Vagina (tissue), 2 donors: ENCODE results near the gene JAG2.

ENCODE experiments used
- POLR2A ChIP-seq, 2 donors: fragments of 450-650 bp; IDR thresholded peaks; one replicate each; pipeline ENCODE4 v1.6.1; 2017; ENCODE audit warnings: antibody characterized with exemption in 2 of 2, mild to moderate bottlenecking in 2 of 2, moderate library complexity in 2 of 2
- POLR2AphosphoS5 ChIP-seq, 2 donors: sonication (generic); formaldehyde crosslinking; IDR thresholded peaks; one replicate each; pipeline ENCODE4 v1.9.0; 2017; ENCODE audit warnings: antibody characterized with exemption in 2 of 2, mild to moderate bottlenecking in 2 of 2, low read depth in 1 of 2; ENCODE audit not compliant: insufficient read depth in 1 of 2
- TF ChIP-seq, protein P1 (sequence below), 3 experiments: fragments of 450-650 bp in 2 of 3; fragments of 200-600 bp in 1 of 3; sonication (generic) in 1 of 3; IDR thresholded peaks; one replicate each; pipeline ENCODE4 v1.5.1; 2017 to 2019; ENCODE audit warnings: antibody characterized with exemption in 3 of 3, mild to moderate bottlenecking in 2 of 3, moderate library complexity in 2 of 3

DNA sequence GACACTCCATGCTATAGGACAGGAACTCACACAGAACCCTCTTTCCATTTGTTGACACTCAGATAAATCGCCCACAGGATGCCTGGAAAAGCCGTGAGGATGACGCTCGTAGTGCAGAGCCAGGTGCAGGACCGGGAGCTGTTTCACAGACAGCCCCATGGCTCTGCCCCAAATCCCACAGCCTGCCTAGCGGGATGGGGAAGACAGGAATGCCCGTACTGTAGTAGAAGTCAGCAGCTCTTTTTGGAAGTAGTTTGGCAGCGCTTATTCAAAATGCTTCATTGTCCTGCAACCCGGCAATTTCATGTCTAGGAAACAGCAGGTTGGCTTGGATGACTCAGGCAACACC lies 41.6 kb downstream of the JAG2 start:
- TF ChIP-seq, protein P1, sequence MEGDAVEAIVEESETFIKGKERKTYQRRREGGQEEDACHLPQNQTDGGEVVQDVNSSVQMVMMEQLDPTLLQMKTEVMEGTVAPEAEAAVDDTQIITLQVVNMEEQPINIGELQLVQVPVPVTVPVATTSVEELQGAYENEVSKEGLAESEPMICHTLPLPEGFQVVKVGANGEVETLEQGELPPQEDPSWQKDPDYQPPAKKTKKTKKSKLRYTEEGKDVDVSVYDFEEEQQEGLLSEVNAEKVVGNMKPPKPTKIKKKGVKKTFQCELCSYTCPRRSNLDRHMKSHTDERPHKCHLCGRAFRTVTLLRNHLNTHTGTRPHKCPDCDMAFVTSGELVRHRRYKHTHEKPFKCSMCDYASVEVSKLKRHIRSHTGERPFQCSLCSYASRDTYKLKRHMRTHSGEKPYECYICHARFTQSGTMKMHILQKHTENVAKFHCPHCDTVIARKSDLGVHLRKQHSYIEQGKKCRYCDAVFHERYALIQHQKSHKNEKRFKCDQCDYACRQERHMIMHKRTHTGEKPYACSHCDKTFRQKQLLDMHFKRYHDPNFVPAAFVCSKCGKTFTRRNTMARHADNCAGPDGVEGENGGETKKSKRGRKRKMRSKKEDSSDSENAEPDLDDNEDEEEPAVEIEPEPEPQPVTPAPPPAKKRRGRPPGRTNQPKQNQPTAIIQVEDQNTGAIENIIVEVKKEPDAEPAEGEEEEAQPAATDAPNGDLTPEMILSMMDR (IDR thresholded peaks at IDR 0.05), result no peak
- TF ChIP-seq POLR2A (IDR thresholded peaks at IDR 0.05) (no peak), POLR2AphosphoS5 (IDR thresholded peaks at IDR 0.05; ENCODE audit: insufficient read depth in 1 of 2, low read depth in 1 of 2) (no peak)
